IPS-15b (cell line): ENCODE results near the gene BACH2.

ENCODE experiments used
- H3K27me3 ChIP-seq: one replicate; pipeline ENCODE4 v1.6.1; 2013; ENCODE audit warnings: low read length; ENCODE audit not compliant: control insufficient read depth, insufficient read depth
- H3K36me3 ChIP-seq: one replicate; pipeline ENCODE4 v1.6.1; 2013; ENCODE audit warnings: low read length; ENCODE audit not compliant: control insufficient read depth, insufficient read depth
- H3K4me1 ChIP-seq: one replicate; pipeline ENCODE4 v1.6.1; 2013; ENCODE audit warnings: mild to moderate bottlenecking, low read length; ENCODE audit not compliant: control insufficient read depth, insufficient read depth
- H3K4me3 ChIP-seq: one replicate; pipeline ENCODE4 v1.5.1; 2013; ENCODE audit warnings: low read depth, low read length
- H3K9ac ChIP-seq: one replicate; pipeline ENCODE4 v1.6.1; 2013; ENCODE audit warnings: low read depth, mild to moderate bottlenecking, low read length
- H3K9me3 ChIP-seq: one replicate; pipeline ENCODE4 v1.6.1; 2013; ENCODE audit warnings: mild to moderate bottlenecking, low read length; ENCODE audit not compliant: control insufficient read depth, insufficient read depth

Gene BACH2

DNA sequence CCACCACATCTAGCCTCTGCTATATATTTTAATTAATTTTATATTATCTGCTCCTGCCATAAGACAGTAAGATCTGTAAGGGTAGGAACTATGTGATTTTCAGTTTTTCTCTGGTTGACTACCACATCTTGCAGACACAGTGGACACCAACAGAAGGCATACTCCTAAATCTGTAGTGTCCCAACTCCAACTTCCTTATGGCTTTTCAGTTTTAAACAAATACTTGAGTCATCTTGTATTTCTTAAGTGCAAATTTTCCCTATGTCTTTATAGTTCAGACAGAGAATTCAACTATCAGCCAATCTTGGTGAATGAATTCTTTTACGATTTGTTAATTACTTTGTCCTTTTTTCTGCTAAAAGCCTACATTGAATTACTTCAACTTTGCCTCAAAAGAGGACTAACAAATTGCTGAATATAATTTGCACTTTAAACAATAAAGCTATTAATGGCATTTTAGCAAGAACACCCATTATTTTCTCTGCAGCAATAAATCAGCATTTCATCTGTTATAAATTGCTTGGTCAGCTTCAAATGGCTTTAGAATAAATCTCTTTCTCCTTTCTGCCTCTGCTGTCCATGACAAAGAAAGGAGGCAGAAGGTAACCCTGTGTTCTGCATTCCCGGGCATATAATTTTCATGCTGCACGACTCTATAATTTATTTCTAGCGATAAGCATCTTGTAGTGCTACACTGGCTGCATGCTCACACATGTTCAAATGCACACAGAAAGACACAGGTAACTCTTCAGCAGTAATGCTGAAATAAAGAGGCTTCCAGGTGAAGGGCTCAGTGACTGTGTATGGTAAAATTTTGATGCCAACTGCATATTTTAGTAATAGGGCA, 144.8 kb downstream of the BACH2 start:
- Histone ChIP-seq H3K4me3 (no peak overlapping the region), H3K36me3 (no peaks in the 10 kb centered on the region), H3K4me1 (no peaks in the 10 kb centered on the region), H3K9ac (no peak overlapping the region), H3K27me3 (no peaks in the 10 kb centered on the region), H3K9me3 (no peaks in the 10 kb centered on the region)

DNA sequence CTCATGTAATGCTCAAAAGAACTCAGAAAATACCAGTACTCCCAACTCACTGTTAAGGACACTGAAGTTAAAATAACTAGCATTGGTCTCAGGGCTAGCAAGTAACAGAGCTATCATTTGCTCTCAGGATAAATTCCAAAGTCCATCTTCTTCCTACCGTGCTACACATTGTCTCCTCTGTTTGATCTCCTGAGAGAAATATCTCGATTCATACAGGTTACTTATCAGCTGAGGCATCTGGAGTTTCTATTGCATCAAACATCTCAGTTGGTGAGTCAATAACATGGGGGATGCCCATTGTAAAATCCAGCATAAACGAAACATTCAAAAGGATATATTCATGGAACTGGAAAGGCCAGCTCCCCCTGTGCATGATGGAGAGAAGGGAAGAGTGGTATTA, 147.4 kb downstream of the BACH2 start:
- H3K4me3 ChIP-seq, result no peak overlapping the region
- H3K36me3 ChIP-seq, result no peaks in the 10 kb centered on the region
- H3K9ac ChIP-seq, result no peak overlapping the region
- no peaks in the 10 kb centered on the region for H3K4me1 ChIP-seq
- no peaks in the 10 kb centered on the region for H3K27me3 ChIP-seq
- no peaks in the 10 kb centered on the region for H3K9me3 ChIP-seq

DNA sequence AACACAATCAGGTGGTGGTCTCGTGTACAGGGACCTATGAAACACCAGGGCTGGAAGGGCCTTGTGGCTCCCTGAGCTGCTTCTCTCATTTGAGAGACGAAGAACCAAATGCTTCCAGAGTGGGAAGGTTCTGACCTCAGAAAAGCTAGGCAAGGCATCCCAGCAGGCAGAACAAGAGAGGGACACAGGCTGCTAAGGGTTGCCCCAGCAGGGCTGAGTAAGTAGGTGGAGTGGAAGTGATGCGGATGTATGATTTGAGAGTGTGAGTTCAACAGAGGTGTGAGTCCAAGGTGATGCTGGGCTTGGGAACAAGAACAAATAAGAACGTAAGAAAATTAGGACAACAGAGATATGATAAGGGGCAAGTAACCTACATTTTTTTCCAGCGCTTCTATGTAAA, 147.8 kb downstream of the BACH2 start:
- no peak overlapping the region for H3K4me3 ChIP-seq
- H3K27me3 ChIP-seq, result no peaks in the 10 kb centered on the region
- no peaks in the 10 kb centered on the region for H3K9me3 ChIP-seq
- no peaks in the 10 kb centered on the region for H3K36me3 ChIP-seq
- no peaks in the 10 kb centered on the region for H3K4me1 ChIP-seq
- H3K9ac ChIP-seq, result no peak overlapping the region

DNA sequence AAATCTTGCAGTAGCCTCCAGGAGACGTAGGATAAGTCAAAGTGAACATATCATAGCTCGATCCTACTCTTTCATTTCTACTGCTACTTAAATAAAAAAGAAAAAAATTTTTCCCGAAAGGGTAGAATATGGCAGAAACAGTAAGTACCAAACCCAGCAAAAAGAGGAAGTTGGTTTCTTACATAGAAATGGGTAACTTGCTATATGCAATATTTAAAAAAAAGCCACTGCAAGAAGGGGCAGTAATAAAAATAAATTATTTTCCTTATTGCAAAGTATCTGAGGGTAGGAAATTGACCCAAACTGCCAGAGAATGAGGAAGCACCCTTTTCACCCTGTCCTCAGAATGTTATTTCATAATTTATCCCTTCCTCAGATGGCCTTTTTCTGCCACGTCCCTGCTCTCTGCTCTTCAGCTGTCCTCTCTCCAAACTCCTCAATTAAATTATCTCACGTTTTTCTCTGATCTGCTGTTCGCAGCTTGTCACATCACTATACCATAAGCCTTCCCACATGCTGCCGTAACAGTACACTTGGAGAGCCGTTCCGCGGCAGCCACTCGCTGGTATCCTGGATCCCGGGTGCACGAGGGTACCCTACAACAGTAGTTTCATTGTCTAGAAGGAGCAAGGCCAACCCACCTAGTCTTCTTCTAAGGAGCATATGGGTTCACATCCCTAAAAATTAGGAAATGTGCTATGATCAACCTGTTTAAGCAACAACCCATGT, 149.6 kb downstream of the BACH2 start:
- Histone ChIP-seq H3K27me3 (no peaks in the 10 kb centered on the region), H3K4me1 (no peaks in the 10 kb centered on the region), H3K9ac (no peak overlapping the region), H3K36me3 (no peaks in the 10 kb centered on the region), H3K4me3 (no peak overlapping the region), H3K9me3 (no peaks in the 10 kb centered on the region)

DNA sequence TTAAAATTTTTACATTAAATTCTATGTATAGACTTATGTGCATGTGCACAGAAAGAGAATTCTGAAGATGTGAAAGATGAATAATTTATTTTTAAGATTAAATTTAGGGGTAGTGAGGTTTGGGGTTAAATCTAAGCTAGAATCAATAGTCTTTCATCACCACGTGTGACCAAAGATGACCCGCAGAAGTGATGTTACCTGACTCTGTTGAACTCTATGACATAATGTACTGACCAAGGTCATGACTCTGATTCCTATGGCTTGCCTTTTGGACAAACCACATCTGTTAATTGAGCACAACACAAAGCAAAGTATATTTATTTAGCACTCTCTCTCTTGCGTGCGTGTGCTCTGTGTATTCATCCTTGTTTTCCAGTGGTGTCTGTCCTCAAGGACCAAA, 150.6 kb downstream of the BACH2 start:
- no peak overlapping the region for H3K9ac ChIP-seq
- H3K36me3 ChIP-seq, result no peaks in the 10 kb centered on the region
- H3K4me1 ChIP-seq, result no peaks in the 10 kb centered on the region
- no peaks in the 10 kb centered on the region for H3K27me3 ChIP-seq
- no peak overlapping the region for H3K4me3 ChIP-seq
- no peaks in the 10 kb centered on the region for H3K9me3 ChIP-seq

DNA sequence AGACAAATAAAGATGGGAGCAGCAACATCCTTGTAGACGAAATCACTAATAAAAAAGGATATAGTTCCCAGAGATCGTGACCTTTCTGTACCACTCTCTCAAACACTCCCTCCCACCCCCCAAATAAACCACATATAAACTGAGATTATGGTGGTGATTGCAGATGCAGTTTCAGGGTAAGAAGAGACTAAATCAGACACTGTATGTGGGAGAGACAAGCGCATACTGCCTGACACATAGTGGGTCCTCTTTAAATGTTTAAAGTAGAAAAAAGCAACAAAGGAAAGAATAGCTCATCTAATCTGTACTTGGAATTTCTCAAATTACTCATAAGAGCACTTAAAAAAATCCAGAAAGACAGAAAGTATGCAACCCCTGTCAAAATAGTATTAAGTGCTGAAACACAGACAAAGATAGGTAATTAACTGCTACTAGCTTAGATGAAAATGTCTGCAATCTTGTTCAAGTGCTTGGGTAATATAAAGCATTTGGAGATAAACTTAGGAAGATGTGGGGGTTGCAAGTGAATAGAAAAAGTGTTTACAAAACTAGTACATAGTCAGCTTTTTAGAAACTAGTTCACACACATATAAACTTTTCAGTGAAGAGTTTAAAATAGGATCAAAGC, 151.6 kb downstream of the BACH2 start:
- no peak overlapping the region for H3K9ac ChIP-seq
- no peak overlapping the region for H3K4me3 ChIP-seq
- H3K9me3 ChIP-seq, result no peaks in the 10 kb centered on the region
- H3K36me3 ChIP-seq, result no peaks in the 10 kb centered on the region
- H3K27me3 ChIP-seq, result no peaks in the 10 kb centered on the region
- no peaks in the 10 kb centered on the region for H3K4me1 ChIP-seq

DNA sequence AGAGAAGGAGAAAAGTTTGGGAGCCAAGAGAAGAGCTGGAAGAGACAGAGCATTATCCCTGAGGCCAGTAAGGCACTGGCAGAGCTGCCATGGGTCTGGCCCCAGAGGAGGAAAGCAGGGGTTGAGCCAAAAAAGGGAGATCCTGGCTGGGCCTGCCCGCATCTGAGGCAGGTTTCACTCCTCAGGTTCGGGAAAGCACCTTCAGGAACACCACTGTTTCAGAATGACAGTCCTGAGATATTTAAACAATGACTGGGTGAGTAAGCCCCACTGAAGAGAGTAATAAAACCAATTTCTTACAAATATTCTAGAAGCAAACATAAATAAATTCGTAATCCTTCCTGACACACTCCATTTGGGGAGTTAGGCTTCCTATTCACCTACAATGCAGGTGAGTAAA, 152.2 kb downstream of the BACH2 start:
- Histone ChIP-seq H3K9ac (no peak overlapping the region), H3K36me3 (no peaks in the 10 kb centered on the region), H3K27me3 (no peaks in the 10 kb centered on the region), H3K4me1 (no peaks in the 10 kb centered on the region), H3K4me3 (no peak overlapping the region), H3K9me3 (no peaks in the 10 kb centered on the region)

DNA sequence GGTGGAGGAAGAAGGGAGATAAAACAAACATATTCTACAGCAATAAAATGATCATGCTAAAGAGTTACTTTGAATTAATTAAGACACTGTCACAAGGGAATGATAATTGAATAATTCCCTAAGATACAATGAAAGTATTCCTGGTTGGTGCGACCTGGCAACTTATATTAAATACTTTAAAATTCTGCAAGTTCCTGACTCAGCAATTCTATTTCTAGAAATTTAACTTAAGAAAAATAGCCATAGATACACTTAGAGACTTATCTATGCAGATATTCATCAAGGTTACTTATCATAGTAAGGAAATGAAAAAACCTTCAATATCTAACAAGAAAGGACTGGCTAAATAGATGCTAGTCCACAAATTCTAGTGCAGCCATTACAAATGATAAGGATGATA, 156.0 kb downstream of the BACH2 start:
- no peaks in the 10 kb centered on the region for H3K27me3 ChIP-seq
- no peak overlapping the region for H3K9ac ChIP-seq
- H3K4me3 ChIP-seq, result no peak overlapping the region
- no peaks in the 10 kb centered on the region for H3K36me3 ChIP-seq
- no peaks in the 10 kb centered on the region for H3K9me3 ChIP-seq
- no peaks in the 10 kb centered on the region for H3K4me1 ChIP-seq

DNA sequence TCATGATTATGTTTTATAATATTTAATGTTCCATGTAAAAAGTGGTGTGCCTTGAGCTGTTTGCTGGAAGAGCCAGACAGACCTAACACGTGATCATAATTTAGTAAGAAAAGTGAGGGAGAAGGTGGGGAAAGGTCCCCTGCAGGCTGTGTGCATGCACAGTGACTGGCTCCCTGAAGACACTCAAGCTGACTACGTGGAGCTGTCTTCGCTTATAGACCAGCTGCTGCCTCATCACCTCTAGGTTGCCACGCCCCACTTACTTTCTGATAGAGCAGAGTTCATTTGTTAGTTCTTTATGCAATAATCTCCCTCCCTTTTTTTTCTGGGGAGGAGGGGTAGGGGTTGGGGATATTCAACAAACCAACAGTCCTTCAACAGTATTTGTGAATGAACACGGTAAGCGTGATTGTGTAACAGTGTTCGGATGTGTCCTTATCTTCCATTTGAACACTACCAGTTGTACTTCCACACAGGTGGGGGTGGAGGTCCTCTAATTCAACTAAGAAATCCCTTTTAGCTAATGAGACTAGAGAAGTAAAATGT, 157.3 kb downstream of the BACH2 start:
- Histone ChIP-seq H3K27me3 (no peaks in the 10 kb centered on the region), H3K4me3 (no peak overlapping the region), H3K4me1 (no peaks in the 10 kb centered on the region), H3K36me3 (no peaks in the 10 kb centered on the region), H3K9me3 (no peaks in the 10 kb centered on the region), H3K9ac (no peak overlapping the region)

DNA sequence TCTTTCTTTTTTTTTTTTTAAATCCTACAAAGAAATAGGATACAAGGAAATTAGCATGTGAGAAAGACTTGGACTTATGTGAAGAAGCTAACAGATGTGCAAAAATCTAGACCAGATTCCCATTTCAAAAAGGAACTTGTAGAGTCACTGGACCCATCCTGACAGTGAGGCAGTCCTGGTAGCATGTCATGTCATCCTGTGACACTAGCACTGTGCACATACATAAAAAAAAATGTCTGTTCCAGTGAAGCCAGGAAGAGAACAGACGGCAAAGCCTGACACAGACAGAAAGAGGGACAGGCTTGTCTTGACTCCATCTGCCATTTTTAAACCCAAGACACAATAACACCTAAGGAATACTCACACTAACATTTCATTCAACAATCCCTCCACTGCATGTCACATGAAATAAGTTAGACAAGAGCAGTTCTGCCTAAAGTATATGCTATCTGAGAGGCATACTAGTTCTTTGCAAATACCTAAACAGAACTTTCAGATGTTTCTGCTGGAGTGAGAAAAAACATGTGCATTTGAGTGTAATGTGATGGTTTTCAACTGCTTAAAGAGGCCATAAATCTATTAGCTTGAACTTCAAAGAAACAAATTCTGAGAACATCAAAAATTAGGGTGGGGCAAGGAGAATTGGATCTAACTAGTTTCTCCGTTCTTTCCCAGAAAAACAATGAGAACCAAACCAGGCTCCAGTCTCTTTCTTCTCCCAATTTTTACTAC, 159.6 kb downstream of the BACH2 start:
- no peaks in the 10 kb centered on the region for H3K36me3 ChIP-seq
- no peak overlapping the region for H3K9ac ChIP-seq
- no peak overlapping the region for H3K4me3 ChIP-seq
- no peaks in the 10 kb centered on the region for H3K9me3 ChIP-seq
- no peaks in the 10 kb centered on the region for H3K27me3 ChIP-seq
- H3K4me1 ChIP-seq, result no peaks in the 10 kb centered on the region

DNA sequence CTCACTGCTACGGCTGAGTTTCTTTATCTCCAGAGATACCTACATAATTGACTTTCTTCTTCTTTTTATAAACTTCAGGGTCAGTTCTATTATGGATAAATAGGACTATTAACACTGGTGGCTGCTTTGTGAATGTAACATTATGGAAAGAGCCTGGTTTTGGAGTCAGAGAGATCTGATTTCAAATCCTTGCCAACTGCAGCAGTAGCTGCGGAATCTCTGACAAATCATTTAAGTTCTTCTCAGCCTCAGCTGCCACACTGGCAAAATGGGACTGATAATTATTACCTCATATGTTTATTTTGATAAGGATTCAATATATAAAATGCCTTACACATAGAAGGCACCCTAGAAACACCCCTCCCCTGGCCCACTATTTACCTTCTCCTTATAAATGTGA, 160.5 kb downstream of the BACH2 start:
- Histone ChIP-seq H3K27me3 (no peaks in the 10 kb centered on the region), H3K4me1 (no peaks in the 10 kb centered on the region), H3K9me3 (no peaks in the 10 kb centered on the region), H3K4me3 (no peak overlapping the region), H3K36me3 (no peaks in the 10 kb centered on the region), H3K9ac (no peak overlapping the region)
